OCI-M1 (cell line): ENCODE measurements around the gene TGFBR2.
A peak's percentile ranks its signal among the peaks of the same experiment; 100 is the strongest.

Experiments
- DNase-seq: peaks from one replicate; lab custom pipeline; 2025; lab: John Stamatoyannopoulos, UW

The TGFBR2 gene

DNA sequence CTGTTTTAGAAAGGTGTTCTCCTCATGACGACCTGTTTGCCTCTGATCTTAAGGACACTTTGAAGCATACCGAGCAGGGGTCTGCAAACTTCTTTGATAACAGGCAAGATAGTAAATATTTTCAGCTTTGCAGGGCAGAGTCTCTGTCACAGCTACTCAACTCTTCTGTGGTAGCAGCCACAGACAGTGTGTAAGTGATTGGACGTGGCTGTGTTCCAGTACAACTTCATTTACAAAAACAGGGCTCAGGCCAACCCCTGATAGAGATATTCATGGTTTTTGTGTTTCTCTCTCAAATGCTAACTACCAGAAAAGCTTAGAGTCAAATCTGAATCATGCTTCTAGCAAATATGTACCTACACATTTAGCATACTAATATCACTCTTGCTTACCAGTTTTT is 51.5 kb downstream of the TGFBR2 start:
- no peak for DNase-seq

DNA sequence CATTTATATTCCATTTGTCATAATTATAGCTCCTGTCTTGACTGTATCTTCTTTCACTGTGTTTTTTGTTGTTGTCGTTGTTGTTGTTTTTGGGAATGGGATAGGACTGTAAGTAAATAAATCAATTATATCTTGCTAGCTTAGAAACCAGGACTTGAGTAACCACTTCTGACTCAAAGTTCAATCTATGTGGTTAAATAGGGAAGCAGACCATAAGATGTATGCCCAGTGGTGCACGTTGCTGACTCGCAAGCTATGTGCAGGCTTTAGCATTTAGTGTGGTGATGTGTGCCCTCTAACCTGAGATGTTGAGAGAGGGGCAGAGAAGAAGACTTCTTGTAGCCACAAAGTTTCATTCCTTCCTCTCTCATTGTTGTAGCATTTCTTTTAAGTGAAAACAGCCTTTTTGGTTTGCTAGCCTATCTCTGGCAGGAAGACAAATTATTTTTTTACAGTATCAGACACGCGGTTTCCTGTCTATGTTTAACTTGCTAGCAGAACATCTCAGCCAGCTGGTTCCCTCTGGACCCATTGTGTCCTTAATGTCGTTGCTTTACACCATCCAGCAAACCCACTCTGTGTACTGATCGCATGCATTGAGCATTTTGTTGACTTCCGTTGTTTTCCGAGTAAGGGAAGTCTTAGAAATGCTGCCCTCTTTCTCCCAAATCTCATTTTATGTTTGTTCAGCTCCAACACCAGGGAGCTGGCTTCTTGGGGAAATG is 52.1 kb downstream of the TGFBR2 start:
- peak; percentile 47 for DNase-seq

DNA sequence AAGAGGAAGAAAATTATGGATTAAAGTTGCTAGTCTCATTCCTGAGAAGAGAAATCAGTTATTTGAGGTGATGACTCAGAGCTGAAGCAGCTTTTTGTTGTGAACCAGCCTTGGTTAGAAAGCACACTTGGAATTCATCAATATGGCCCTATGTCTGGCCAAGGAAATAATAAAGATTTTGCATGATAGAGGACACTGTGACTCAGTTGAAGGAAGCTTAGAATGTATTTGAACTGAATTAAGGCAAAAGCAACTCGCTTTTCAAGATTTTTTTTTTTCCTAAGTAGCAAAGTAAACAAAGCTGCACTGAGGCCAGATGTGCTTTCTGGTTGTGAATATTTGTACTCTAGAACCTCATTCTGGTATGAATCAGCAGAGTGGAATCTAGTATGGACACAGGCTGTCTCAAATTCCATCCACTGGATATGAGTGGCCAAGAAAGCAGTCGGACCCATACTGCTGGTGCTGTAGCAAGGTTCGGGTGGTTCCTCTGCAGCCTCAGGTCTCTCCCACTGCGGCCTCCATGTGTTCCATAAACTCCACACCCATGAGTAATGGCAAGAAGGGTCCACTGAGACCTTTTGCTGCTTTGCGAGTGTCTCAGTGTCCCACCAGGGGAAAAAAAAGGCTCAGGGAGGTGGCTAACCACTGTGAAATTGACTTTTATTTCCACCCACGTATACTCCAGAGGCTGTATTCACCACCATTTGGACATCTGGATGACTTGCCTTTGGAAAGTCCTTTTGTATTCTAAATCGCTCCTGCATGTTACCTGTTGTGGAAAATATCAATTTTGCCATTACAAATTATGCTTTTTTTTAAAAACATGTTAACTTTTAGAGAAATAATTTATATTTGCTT is 53.1 kb downstream of the TGFBR2 start:
- DNase-seq: no peak

GRCh38 chr3:30660136-30660535 is 53.7 kb downstream of the TGFBR2 start:
- no peak for DNase-seq

- DNase-seq: no peak
Observed at GRCh38 chr3:30660656-30661055, 54.3 kb downstream of the TGFBR2 start.

GRCh38 chr3:30661098-30661873 is 54.9 kb downstream of the TGFBR2 start:
- no peak for DNase-seq

- DNase-seq: no peak
Observed at GRCh38 chr3:30662836-30663235, 56.4 kb downstream of the TGFBR2 start.

DNA sequence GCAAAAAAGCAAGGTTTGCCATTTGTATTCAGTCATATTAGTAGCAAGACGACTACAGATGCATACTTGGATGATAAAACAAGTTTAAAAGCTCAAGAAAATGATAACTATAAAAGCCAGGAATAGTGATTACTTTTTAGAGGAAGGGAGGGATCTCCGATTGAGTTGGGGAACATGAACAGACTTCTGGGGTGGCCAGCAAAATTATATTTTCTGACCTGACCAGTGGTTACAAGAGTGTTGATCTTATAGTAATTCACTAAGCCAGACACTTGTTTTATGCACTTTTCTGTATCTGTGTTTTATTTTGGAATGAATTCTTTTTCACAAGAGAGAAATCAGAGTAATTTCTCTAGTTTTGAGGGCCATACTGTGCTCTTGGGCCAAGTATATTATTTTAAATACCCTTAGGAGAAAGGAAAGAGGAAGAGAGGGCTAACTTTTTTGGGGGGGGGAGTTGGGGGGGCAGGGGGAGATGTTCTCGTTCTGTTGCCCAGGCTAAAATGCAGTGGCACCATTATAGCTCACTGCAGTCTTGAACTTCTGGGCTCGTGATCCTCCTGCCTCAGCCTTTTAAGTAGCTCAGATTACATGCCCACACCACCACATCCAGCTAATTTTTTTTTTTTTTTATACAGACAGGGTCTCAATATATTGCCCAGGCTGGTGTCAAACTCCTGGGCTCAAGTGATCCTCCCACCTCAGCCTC is 57.3 kb downstream of the TGFBR2 start:
- DNase-seq: peak; percentile 24

- peak; percentile 57 for DNase-seq
Observed at GRCh38 chr3:30664459-30664858, 58.1 kb downstream of the TGFBR2 start.

DNA sequence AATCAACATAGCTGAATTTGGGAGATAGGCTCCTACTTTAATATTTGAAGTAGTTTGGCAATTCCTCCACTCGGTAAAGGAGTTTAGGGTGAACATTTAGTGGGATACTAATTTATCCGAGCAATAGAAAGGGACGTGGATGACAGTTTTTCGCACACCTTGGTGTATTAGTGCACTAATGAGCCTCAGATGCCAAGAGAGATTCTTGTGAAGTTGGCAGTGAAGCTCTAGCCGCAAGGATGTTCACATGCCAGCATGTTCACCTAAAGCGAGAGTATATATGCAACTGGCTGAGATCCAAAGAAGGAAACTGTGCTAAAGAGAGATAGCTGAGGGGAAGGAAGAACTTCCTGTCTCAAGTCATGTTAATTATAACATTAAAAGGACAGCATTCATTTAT is 58.5 kb downstream of the TGFBR2 start:
- peak; percentile 90 for DNase-seq

DNA sequence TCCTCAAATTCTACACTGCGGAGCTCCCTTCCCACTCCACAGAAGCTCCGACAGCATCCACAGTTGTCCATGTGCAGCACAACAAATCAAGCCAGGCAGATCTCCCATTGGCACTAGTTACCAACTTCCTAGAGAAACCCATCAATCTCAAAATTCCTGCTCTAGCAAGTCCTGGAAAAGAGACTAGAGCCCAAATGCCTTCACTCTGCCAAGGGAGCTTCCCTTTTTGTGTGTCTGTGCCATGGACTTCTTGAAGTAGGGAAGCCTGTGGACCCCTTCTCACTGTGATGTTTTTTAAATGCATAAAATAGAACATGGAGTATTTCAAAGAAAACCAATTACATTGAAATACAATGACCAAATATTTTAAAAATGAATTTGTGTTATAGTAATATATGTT is 59.1 kb downstream of the TGFBR2 start:
- no peak for DNase-seq

DNA sequence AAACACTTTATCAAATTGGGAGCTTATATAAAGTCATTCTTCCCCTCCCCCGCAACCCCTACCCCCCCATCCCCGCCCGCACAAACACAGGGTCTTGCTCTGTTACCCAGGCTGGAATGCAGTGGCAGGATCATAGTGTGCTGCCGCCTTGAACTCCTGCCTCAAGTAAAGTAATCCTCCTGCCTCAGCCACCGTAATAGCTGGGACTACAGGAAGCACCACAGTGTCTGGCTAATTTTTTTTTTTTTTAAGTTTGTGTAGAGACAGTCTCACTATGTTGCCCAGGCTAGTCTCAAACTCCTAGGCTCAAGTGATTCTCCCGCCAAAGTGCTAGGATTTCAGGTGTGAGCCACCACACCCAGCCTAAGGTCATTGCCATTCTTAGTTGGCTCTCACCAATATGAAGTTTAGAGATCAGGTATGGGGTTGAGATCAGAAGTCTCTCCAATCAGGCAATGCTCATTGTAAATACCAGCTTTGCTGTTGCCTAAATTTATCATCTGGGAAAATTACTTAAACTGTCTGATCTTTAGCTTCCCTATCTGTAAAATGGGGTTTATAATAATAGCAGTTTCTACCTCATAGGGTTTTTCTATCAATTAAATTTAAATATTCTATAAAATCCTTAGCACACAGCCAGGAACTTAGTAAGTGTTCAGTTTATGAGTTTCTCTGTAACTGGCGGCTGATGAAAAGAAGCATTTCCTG is 60.3 kb downstream of the TGFBR2 start:
- DNase-seq: no peak

- peak; percentile 89 for DNase-seq
Observed at GRCh38 chr3:30667280-30667651, 60.9 kb downstream of the TGFBR2 start.

DNA sequence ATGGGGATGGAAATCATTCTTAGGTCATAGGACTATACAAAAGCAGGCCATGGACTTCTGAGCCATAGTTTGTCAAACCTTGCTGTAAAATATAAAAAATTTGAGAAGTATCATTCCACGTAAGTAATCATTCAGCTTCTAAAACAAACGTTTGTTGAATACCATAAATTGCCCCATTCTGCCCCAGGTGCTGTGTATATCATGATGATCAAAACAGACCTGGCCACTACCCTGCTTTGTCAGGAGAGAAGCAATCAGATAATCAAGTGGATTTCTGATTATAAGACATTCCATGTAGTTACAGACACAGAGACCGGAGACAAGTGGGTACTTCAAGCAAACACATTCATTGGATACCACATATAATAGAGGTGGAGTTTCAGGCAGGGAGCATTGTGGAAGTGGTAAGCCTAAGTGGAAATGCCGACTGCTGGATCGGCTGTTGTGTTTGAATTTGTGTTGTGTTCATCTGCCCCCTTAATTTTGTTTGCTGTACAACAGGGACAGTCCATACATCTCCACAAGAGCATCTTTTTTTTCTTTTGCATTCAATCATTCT is 61.7 kb downstream of the TGFBR2 start:
- peak; percentile 22 for DNase-seq

DNA sequence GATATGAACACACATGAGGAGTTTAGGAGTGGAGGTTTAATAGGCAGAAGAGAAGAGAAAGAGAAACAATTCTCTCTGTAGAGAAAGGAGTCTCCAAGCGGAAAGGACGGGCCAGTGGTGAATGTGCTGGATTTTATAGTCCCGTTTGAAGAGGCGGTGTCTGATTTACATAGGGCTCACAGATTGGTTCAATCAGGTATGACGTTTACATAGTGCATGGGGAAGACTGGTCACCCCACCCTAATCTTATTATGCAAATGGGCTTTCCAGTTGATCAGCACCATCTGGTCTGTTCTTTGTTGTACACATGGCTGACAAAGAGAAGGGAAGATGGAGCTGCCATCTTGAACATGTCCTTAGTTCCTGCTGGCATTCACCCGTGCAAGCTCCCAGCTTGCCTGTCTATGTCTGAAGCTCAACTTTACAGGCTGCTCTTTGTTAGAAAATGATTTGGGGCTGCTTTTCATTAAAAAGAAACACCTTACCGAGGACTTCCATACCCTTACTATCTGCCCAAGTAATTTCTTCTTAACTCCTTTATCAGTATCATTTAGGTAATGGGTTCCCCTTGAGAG is 63.0 kb downstream of the TGFBR2 start:
- DNase-seq: peak; percentile 27

DNA sequence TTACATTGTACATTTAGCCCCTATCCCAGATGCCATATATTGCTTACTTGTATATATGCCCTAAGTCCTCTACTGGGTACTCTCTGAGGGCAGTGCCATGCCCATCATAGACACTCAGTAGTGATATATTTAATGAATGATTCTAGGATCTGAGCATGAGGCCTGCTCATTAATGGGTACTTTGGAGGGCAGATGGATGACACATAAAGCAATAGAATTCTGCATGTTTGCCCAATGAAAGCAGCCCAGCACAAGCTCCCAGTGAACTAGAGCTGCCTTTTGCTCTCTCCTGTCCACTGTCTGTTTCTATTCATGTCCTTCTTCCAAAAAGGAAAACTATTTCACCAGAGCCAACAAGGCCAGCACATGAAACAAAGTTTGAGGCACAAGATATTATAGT is 63.9 kb downstream of the TGFBR2 start:
- DNase-seq: no peak

DNA sequence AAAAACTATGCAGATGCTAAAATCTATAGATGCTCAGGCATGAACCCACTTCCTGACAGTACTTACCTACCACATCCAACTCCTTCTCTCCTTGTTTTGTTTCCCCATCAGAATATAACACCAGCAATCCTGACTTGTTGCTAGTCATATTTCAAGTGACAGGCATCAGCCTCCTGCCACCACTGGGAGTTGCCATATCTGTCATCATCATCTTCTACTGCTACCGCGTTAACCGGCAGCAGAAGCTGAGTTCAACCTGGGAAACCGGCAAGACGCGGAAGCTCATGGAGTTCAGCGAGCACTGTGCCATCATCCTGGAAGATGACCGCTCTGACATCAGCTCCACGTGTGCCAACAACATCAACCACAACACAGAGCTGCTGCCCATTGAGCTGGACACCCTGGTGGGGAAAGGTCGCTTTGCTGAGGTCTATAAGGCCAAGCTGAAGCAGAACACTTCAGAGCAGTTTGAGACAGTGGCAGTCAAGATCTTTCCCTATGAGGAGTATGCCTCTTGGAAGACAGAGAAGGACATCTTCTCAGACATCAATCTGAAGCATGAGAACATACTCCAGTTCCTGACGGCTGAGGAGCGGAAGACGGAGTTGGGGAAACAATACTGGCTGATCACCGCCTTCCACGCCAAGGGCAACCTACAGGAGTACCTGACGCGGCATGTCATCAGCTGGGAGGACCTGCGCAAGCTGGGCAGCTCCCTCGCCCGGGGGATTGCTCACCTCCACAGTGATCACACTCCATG is 65.3 kb downstream of the TGFBR2 start:
- no peak for DNase-seq

GRCh38 chr3:30672287-30672735 is 65.9 kb downstream of the TGFBR2 start:
- no peak for DNase-seq

GRCh38 chr3:30672959-30673358 is 66.6 kb downstream of the TGFBR2 start:
- peak; percentile 29 for DNase-seq
